ENCODE measurements around the gene MDM1.

MDM1 gene

DNA sequence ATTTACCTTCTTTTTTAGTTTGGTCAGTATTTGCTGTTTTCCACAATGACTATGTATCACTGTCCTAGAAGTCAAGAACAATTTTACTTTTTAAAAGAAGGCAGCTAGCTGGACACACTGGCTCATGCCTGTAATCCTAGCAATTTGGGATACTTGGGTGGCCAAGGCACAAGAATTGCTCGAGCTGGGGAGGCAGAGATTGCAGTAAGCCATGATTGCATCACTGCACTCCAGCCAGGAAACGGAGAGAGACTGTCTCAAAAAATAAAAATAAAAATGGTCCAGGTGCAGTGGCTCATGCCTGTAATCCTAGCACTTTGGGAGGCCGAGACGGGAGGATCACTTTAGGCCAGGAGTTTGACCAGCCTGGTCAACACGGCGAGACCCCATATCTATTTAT, 28.3 kb downstream of the MDM1 start:
- TF ChIP-seq ZNF473 (tag by site-specific recombination; IDR thresholded peaks at IDR 0.05) = no peak
- TF ChIP-seq KLF10 (tag by site-specific recombination; IDR thresholded peaks at IDR 0.05) = no peak
- no peak for TF ChIP-seq ZNF266 (tag by site-specific recombination; IDR thresholded peaks at IDR 0.05; ENCODE audit: low read depth)
- no peak for TF ChIP-seq GLIS1 (tag by site-specific recombination; IDR thresholded peaks at IDR 0.05)
- TF ChIP-seq ZEB2 (tag by site-specific recombination; IDR thresholded peaks at IDR 0.05) = no peak
- CTCF ChIA-PET = no interaction called here
- H3K4me1 ChIP-seq (ENCODE audit: control insufficient read depth, insufficient read depth, low read length) = no peaks in the 10 kb centered on the region
- POLR2A ChIA-PET = interaction anchor here (1.0 kb wide), 1 partner anchor 28 kb away, joined by 3 read pairs; the partner anchor contains the start of gene MDM1
- H3K4me3 ChIP-seq (ENCODE audit: low read depth, low read length) = no peak overlapping the region
- no peak overlapping the region for H3K27ac ChIP-seq (ENCODE audit: extremely low read depth, low read depth, low read length)
- no peaks in the 10 kb centered on the region for H3K9me3 ChIP-seq (ENCODE audit: control insufficient read depth, insufficient read depth, low read depth, low read length)
- peaks cover 28 to 52% of the 10 kb centered on the region in 2 experiments for H3K36me3 ChIP-seq (ENCODE audit: control insufficient read depth in 2 of 2, insufficient read depth in 1 of 2, low read length in 2 of 2)

DNA sequence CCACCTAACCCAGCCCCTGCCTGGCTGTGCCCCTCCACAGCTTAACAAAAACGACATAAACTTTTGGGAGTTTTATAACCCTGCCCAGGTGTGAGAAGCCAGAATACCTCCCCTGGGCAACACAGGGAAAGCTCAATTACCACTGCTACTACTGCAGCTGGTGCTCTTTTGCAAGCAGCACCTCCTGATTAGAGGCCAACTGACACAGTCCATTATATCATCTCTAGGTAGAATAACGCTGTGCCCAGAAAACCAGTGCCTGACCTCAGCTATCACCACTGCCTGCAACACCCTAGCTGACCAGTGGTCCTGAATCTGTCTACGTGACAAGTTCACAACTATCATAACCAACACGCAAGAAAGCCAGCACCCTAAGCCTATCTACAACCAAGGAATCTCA, 34.2 kb downstream of the MDM1 start:
- ChIA-PET POLR2A (no interaction called here), CTCF (no interaction called here)
- Histone ChIP-seq H3K4me1 (ENCODE audit: control insufficient read depth, insufficient read depth, low read length) (no peaks in the 10 kb centered on the region), H3K36me3 (ENCODE audit: control insufficient read depth in 2 of 2, insufficient read depth in 1 of 2, low read length in 2 of 2) (peaks cover 16 to 40% of the 10 kb centered on the region in 2 experiments; a peak in 2 of 3 replicates), H3K27ac (ENCODE audit: extremely low read depth, low read depth, low read length) (no peak overlapping the region), H3K4me3 (ENCODE audit: low read depth, low read length) (no peak overlapping the region), H3K9me3 (ENCODE audit: control insufficient read depth, insufficient read depth, low read depth, low read length) (no peaks in the 10 kb centered on the region)
- TF ChIP-seq ZNF830 (tag by site-specific recombination; IDR thresholded peaks at IDR 0.05; ENCODE audit: low read depth) = no peak
- TF ChIP-seq ZXDB (tag by site-specific recombination; IDR thresholded peaks at IDR 0.05) = no peak

DNA sequence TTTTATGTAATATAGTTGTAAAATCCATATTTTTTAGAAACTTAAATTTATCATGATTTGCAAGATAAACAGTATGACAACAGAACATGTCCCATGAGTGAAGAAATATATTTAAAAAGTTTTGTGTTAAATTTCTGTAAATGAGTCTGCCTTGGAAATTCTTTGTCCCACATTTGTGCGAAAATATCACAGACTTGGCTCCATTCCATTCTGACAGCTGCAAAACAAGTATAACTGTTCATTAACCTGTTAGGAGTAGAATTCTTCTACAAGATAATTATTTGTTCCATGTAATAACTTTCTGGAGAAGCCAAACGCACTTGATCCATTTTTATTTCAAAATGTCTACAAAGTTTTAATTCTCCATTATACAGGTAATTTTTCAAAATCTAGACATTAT, 37.9 kb downstream of the MDM1 start:
- H3K4me3 ChIP-seq (ENCODE audit: low read depth, low read length) = no peak overlapping the region
- CTCF ChIA-PET = interaction anchor here (0.7 to 1.5 kb wide), 2 partner anchors 71 to 1601 kb away, joined by 3 read pairs; no protein-coding TSS in a partner anchor
- TF ChIP-seq ZFHX2 (tag by site-specific recombination; conservative IDR thresholded peaks at IDR 0.05) (no peak), ZNF76 (tag by site-specific recombination; IDR thresholded peaks at IDR 0.05; ENCODE audit: borderline replicate concordance, low read depth) (no peak), ZNF555 (tag by site-specific recombination; conservative IDR thresholded peaks at IDR 0.05) (no peak), ZNF214 (tag by site-specific recombination; IDR thresholded peaks at IDR 0.05; ENCODE audit: borderline replicate concordance) (no peak), ZNF785 (tag by site-specific recombination; IDR thresholded peaks at IDR 0.05) (no peak), ZBTB17 (tag by site-specific recombination; IDR thresholded peaks at IDR 0.05) (no peak), FEZF1 (tag by site-specific recombination; IDR thresholded peaks at IDR 0.05) (no peak), ZSCAN30 (tag by site-specific recombination; IDR thresholded peaks at IDR 0.05) (no peak), ZNF350 (tag by site-specific recombination; IDR thresholded peaks at IDR 0.05) (no peak), ZBTB20 (tag by site-specific recombination; IDR thresholded peaks at IDR 0.05) (no peak), SALL2 (tag by site-specific recombination; IDR thresholded peaks at IDR 0.05; ENCODE audit: borderline replicate concordance) (no peak), ZNF585B (tag by site-specific recombination; IDR thresholded peaks at IDR 0.05) (no peak), KLF10 (tag by site-specific recombination; IDR thresholded peaks at IDR 0.05) (no peak)
- TF ChIP-seq, protein P1, sequence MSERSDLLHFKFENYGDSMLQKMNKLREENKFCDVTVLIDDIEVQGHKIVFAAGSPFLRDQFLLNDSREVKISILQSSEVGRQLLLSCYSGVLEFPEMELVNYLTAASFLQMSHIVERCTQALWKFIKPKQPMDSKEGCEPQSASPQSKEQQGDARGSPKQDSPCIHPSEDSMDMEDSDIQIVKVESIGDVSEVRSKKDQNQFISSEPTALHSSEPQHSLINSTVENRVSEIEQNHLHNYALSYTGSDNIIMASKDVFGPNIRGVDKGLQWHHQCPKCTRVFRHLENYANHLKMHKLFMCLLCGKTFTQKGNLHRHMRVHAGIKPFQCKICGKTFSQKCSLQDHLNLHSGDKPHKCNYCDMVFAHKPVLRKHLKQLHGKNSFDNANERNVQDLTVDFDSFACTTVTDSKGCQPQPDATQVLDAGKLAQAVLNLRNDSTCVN (tag by site-specific recombination; optimal IDR thresholded peaks at IDR 0.05) = no peak
- TF ChIP-seq, protein P2, sequence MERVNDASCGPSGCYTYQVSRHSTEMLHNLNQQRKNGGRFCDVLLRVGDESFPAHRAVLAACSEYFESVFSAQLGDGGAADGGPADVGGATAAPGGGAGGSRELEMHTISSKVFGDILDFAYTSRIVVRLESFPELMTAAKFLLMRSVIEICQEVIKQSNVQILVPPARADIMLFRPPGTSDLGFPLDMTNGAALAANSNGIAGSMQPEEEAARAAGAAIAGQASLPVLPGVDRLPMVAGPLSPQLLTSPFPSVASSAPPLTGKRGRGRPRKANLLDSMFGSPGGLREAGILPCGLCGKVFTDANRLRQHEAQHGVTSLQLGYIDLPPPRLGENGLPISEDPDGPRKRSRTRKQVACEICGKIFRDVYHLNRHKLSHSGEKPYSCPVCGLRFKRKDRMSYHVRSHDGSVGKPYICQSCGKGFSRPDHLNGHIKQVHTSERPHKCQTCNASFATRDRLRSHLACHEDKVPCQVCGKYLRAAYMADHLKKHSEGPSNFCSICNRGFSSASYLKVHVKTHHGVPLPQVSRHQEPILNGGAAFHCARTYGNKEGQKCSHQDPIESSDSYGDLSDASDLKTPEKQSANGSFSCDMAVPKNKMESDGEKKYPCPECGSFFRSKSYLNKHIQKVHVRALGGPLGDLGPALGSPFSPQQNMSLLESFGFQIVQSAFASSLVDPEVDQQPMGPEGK (tag by site-specific recombination; IDR thresholded peaks at IDR 0.05) = no peak
- TF ChIP-seq, protein P3, sequence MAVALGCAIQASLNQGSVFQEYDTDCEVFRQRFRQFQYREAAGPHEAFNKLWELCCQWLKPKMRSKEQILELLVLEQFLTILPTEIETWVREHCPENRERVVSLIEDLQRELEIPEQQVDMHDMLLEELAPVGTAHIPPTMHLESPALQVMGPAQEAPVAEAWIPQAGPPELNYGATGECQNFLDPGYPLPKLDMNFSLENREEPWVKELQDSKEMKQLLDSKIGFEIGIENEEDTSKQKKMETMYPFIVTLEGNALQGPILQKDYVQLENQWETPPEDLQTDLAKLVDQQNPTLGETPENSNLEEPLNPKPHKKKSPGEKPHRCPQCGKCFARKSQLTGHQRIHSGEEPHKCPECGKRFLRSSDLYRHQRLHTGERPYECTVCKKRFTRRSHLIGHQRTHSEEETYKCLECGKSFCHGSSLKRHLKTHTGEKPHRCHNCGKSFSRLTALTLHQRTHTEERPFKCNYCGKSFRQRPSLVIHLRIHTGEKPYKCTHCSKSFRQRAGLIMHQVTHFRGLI (tag by site-specific recombination; IDR thresholded peaks at IDR 0.05) = no peak
- TF ChIP-seq, protein P4, sequence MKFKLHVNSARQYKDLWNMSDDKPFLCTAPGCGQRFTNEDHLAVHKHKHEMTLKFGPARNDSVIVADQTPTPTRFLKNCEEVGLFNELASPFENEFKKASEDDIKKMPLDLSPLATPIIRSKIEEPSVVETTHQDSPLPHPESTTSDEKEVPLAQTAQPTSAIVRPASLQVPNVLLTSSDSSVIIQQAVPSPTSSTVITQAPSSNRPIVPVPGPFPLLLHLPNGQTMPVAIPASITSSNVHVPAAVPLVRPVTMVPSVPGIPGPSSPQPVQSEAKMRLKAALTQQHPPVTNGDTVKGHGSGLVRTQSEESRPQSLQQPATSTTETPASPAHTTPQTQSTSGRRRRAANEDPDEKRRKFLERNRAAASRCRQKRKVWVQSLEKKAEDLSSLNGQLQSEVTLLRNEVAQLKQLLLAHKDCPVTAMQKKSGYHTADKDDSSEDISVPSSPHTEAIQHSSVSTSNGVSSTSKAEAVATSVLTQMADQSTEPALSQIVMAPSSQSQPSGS (tag by site-specific recombination; IDR thresholded peaks at IDR 0.05; ENCODE audit: low read depth) = no peak

More for the DNA sequence above, 37.9 kb downstream of the MDM1 start:
- Histone ChIP-seq H3K36me3 (ENCODE audit: control insufficient read depth in 2 of 2, insufficient read depth in 1 of 2, low read length in 2 of 2) (peaks cover 0 to 16% of the 10 kb centered on the region in 2 experiments; a peak in 2 of 3 replicates), H3K4me1 (ENCODE audit: control insufficient read depth, insufficient read depth, low read length) (peaks cover 5% of the 10 kb centered on the region; the same call in 1 of the 2 replicates), H3K27ac (ENCODE audit: extremely low read depth, low read depth, low read length) (no peak overlapping the region), H3K9me3 (ENCODE audit: control insufficient read depth, insufficient read depth, low read depth, low read length) (no peaks in the 10 kb centered on the region)
- POLR2A ChIA-PET = no interaction called here

Measured in HEK293 (cell line).